Fibroblast of pulmonary artery (primary cell): Measurements from ENCODE around the gene FHOD3.
A peak's percentile ranks its signal among the peaks of the same experiment; 100 is the strongest.

Experiments
- DNase-seq: peaks from one replicate; pipeline ENCODE4 v3.0.0-alpha.2; 2010; ENCODE audit warnings: low read depth
- H3K4me3 ChIP-seq: replicated peaks from 2 replicates; pipeline ENCODE4 v1.5.1; 2011; ENCODE audit warnings: low read depth, mild to moderate bottlenecking, control low read depth, low read length, moderate library complexity
- TF ChIP-seq, protein P1 (sequence below): IDR thresholded peaks from 2 replicates; pipeline ENCODE4 v1.5.1; 2011; ENCODE audit warnings: mild to moderate bottlenecking, control low read depth, low read length, inconsistent platforms; ENCODE audit errors: missing control alignments

The FHOD3 gene

DNA sequence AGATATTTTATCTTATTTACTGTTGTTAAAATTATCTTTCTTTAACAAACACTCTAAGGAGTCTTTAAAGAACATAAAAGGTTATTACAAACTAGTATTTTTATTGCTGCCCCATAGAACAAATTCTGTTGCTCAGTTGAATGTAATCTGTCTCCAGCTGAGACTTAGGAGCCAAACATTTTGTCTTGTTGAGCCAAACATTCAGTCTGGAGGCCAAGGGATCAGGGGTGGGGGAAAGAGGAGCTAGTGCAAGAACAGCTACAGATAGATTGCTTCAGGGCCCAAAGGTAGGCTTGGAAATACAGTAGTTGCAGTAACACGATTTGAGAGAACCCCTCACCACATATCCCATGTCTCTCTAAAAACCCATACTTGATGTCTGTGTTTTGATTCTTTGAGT lies 480.1 kb downstream of the FHOD3 start:
- no peak overlapping the region for H3K4me3 ChIP-seq
- no peak for DNase-seq
- TF ChIP-seq, protein P1, sequence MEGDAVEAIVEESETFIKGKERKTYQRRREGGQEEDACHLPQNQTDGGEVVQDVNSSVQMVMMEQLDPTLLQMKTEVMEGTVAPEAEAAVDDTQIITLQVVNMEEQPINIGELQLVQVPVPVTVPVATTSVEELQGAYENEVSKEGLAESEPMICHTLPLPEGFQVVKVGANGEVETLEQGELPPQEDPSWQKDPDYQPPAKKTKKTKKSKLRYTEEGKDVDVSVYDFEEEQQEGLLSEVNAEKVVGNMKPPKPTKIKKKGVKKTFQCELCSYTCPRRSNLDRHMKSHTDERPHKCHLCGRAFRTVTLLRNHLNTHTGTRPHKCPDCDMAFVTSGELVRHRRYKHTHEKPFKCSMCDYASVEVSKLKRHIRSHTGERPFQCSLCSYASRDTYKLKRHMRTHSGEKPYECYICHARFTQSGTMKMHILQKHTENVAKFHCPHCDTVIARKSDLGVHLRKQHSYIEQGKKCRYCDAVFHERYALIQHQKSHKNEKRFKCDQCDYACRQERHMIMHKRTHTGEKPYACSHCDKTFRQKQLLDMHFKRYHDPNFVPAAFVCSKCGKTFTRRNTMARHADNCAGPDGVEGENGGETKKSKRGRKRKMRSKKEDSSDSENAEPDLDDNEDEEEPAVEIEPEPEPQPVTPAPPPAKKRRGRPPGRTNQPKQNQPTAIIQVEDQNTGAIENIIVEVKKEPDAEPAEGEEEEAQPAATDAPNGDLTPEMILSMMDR, result no peak

DNA sequence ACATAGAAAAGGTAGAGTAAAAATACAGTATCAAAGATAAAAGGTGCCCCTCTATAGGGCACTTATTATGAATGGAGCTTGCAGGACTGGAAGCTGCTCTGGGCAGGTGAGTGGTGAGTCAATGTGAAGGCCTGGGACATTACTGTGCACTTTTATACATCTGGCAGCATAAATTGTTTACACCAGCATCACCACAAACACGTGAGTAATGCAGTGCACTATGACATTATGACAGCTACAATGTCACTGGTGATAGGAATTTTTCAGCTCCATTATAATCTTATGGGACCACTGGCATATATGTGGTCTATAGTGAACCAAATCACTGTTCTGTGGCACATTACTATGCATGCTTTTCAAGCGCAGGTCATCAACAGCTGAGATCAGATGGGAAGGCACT lies 483.2 kb downstream of the FHOD3 start:
- no peak overlapping the region for H3K4me3 ChIP-seq
- DNase-seq, result no peak
- TF ChIP-seq, protein P1, result no peak

GRCh38 chr18:36782710-36783109 lies 485.2 kb downstream of the FHOD3 start:
- DNase-seq, result no peak
- H3K4me3 ChIP-seq, result no peak overlapping the region
- TF ChIP-seq, protein P1, result no peak

- DNase-seq, result no peak
- no peak overlapping the region for H3K4me3 ChIP-seq
- TF ChIP-seq, protein P1, result no peak
Measured at GRCh38 chr18:36783792-36784191, 486.3 kb downstream of the FHOD3 start.

- TF ChIP-seq, protein P1, result no peak
- DNase-seq, result peak; percentile 90
Measured at GRCh38 chr18:36786686-36787085, 489.2 kb downstream of the FHOD3 start.

GRCh38 chr18:36792634-36793283 lies 495.2 kb downstream of the FHOD3 start:
- TF ChIP-seq, protein P1, result no peak
- H3K4me3 ChIP-seq, result no peak overlapping the region
- DNase-seq, result no peak

More at GRCh38 chr18:36786686-36787085, 489.2 kb downstream of the FHOD3 start:
- no peak overlapping the region for H3K4me3 ChIP-seq
